ENCODE results near the gene BMP5. TPM values are rescaled to one million over a fixed set of nuclear protein-coding genes. Genes with fewer than 3 reads are reported as not detected.

Gene BMP5
- total RNA-seq, 8 experiments from 2014 or later, result 0.04 to 6.1 (median 0.63) TPM; not detected in 3

DNA sequence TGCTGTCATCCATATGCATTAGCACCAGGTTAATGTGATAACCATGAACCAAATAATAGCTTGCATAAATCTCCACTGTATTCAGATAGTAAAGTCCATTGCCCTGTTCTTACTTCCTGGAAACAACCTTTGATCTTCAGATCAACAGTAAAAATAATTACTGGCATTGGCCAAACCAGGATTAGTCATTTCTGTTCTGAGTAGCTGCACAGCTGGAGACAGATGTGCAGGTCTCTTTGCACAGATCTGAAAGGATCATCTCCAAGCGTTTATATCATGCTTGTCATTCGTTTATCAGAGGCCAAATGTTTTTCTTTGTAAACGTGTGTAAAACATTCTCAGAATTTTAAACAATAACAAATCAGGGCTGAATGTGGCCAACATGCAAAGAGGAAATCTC, 162.0 kb downstream of the BMP5 start:
- Histone ChIP-seq H3K4me3 (no peak overlapping the region), H3K4me1 (replicated peaks in 1 of 2) (no peaks in the 10 kb centered on the region), H3K27ac (no peak overlapping the region)
- 6 to 82% (median 55%) methylated on average over 1 to 3 of the region's 3 CpGs; no CpG with 5 or more reads in 2 of the 10 experiments for WGBS, 10 experiments
- in situ Hi-C loops (cut with MboI; ENCODE audit: low pct_unique_long_range_greater_than_20kb in 2 of 9, low sequenced_read_pairs in 9 of 9, unreplicated experiment in 9 of 9), result no loop called here
- peak in 3 of 8 experiments; percentile 36 to 89 (median 83) for ATAC-seq (replicated peaks in 6 of 8)

DNA sequence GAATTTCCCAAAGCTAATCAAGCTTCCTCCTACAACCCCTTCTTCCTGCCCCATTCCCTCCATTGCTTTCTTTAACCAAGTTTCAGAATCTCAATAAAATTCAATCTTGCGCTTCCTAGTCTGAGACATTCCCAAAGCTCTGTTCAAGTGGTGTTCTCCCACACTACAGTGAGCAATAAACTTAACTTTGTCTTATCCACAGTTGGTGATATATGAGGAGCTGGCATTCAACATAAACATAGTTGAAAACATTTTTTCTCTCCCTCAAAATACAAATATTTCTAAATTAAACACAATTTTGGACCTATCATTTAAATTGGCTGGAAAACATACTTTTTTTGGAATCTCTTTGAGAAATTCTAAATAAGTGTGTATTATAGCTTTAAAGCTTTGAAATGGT, 166.7 kb downstream of the BMP5 start:
- in situ Hi-C loops (cut with MboI; ENCODE audit: low pct_unique_long_range_greater_than_20kb in 2 of 9, low sequenced_read_pairs in 9 of 9, unreplicated experiment in 9 of 9), result no loop called here
- Histone ChIP-seq H3K4me1 (replicated peaks in 1 of 2) (no peaks in the 10 kb centered on the region), H3K27ac (no peak overlapping the region), H3K4me3 (no peak overlapping the region)
- 100% methylated on average over 1 of the region's 1 CpG; no CpG with 5 or more reads in 3 of the 10 experiments for WGBS, 10 experiments
- no peak for ATAC-seq (replicated peaks in 6 of 8)

DNA sequence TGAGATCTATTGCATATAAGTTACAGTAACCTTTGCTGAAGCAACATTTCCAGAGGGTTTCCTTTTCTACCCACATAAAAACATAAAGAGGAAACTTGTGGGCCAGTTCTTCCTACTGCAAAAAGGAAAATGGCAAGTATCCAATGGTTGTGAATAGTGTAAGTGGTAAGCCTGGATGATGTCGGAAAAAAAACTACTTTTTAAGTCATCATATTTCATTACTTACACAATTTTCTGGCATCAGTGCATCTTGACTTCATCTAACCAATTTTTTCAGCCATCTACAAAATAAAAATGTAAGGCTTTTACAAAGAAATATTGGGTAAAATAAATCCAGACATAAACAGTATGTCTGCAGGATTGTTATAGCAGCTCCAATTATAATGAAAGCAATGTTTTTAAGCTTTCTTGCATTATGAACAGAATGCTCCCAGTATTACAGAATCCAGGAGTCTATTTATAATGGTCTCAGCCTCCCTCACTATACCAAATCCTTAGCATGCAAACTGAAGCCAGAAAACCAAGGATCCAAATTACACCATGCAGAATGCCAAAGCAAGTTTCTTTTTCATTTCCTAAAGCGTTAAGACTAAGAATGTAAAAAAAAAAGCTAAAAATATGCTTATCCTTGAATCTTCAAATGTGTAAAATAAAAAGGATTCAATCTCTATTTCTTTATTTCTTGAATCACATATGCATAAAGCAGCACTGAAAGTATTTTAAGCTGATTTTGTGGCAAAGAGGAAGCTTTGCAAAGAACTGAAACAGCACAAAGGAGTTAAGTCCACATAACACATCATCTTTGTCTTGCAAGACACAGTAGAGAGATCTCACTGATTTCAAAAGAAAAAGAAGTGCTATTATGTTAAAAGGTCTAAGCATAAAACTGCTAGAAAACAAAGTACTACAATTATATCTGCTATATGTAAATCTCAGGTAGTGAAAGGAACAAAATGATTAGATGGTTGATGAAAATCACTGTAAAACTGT, 169.6 kb downstream of the BMP5 start:
- Histone ChIP-seq H3K4me3 (no peak overlapping the region), H3K27ac (no peak overlapping the region), H3K4me1 (replicated peaks in 1 of 2) (no peaks in the 10 kb centered on the region)
- ATAC-seq (replicated peaks in 6 of 8), result no peak
- 61 to 100% (median 80%) methylated on average over 1 to 2 of the region's 2 CpGs; no CpG with 5 or more reads in 3 of the 10 experiments for WGBS, 10 experiments
- in situ Hi-C loops (cut with MboI; ENCODE audit: low pct_unique_long_range_greater_than_20kb in 2 of 9, low sequenced_read_pairs in 9 of 9, unreplicated experiment in 9 of 9), result no loop called here

DNA sequence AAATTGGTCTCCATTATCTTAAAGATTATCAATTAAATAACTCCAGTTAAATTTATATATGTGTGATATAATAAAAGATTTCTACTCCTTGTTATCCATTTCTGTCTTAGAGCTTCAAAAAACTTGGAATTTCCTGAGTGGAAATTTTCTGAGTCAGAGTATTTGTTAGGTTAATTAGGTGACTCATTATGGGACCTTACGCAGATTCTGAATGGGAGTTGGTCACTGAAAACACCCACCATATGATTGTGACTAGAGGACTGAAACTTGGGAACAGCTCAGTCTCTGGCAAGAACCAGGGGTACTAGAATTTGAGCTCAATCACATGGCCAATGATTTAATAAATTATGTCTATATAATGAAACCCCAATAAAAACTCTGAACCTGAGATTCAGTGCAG, 171.0 kb downstream of the BMP5 start:
- no peak overlapping the region for H3K27ac ChIP-seq
- no peaks in the 10 kb centered on the region for H3K4me1 ChIP-seq (replicated peaks in 1 of 2)
- WGBS, 10 experiments, result 100% methylated on average over 1 of the region's 1 CpG; no CpG with 5 or more reads in 7 of the 10 experiments
- in situ Hi-C loops (cut with MboI; ENCODE audit: low pct_unique_long_range_greater_than_20kb in 2 of 9, low sequenced_read_pairs in 9 of 9, unreplicated experiment in 9 of 9), result no loop called here
- no peak overlapping the region for H3K4me3 ChIP-seq
- peak in 4 of 8 experiments; percentile 47 to 97 (median 62) for ATAC-seq (replicated peaks in 6 of 8)

Data from motor neuron (in vitro differentiated cells).